HUES64 (cell line): ENCODE results near the gene SPSB1.

ENCODE experiments used
- H3K27ac ChIP-seq: 2 replicates; pipeline ENCODE4 v1.7.0; 2013; ENCODE audit warnings: low read depth, low read length, inconsistent platforms
- H3K27me3 ChIP-seq: 2 replicates; pipeline ENCODE4 v1.6.1; 2013; ENCODE audit warnings: mild to moderate bottlenecking, low read length; ENCODE audit not compliant: insufficient read depth
- H3K36me3 ChIP-seq: 2 replicates; pipeline ENCODE4 v1.6.1; 2013; ENCODE audit warnings: mild to moderate bottlenecking, low read length; ENCODE audit not compliant: insufficient read depth
- H3K4me1 ChIP-seq: 2 replicates; pipeline ENCODE4 v1.6.1; 2013; ENCODE audit warnings: mild to moderate bottlenecking, low read length, moderate library complexity; ENCODE audit not compliant: insufficient read depth
- H3K4me3 ChIP-seq: 2 replicates; pipeline ENCODE4 v1.5.1; 2013; ENCODE audit warnings: mild to moderate bottlenecking, low read length, moderate library complexity
- H3K9ac ChIP-seq: 2 replicates; pipeline ENCODE4 v1.6.1; 2013; ENCODE audit warnings: mild to moderate bottlenecking, low read depth, low read length
- H3K9me3 ChIP-seq: 2 replicates; pipeline ENCODE4 v1.6.1; 2013; ENCODE audit warnings: low read depth, low read length; ENCODE audit not compliant: insufficient read depth
- WGBS: fragments of 150-250, 120-280 bp; methylation state at CpG from one replicate; pipeline ENCODE4 v1.1.7; 2013; ENCODE audit warnings: missing lambda C conversion rate; 5-methylcytosine and 5-hydroxymethylcytosine counted together

Gene SPSB1

GRCh38 chr1:9281908-9282695, 10.6 kb upstream of the SPSB1 start:
- Histone ChIP-seq H3K4me1 (peaks cover 15% of the 10 kb centered on the region; the same call in 1 of the 2 replicates), H3K9me3 (peaks cover 7% of the 10 kb centered on the region; the same call in 1 of the 2 replicates), H3K27ac (no peak overlapping the region), H3K9ac (no peak overlapping the region), H3K4me3 (no peak overlapping the region), H3K27me3 (no peaks in the 10 kb centered on the region), H3K36me3 (no peaks in the 10 kb centered on the region)
- 80% methylated on average over 12 of the region's 12 CpGs for WGBS

GRCh38 chr1:9282696-9282955, 10.1 kb upstream of the SPSB1 start:
- WGBS, result 84% methylated on average over 4 of the region's 4 CpGs
- Histone ChIP-seq H3K27ac (no peak overlapping the region), H3K9ac (no peak overlapping the region), H3K27me3 (no peaks in the 10 kb centered on the region), H3K4me3 (no peak overlapping the region), H3K36me3 (no peaks in the 10 kb centered on the region), H3K4me1 (peaks cover 15% of the 10 kb centered on the region; the same call in 1 of the 2 replicates), H3K9me3 (peaks cover 7% of the 10 kb centered on the region; the same call in 1 of the 2 replicates)

- Histone ChIP-seq H3K4me3 (no peak overlapping the region), H3K4me1 (peaks cover 14% of the 10 kb centered on the region; the same call in 1 of the 2 replicates), H3K27ac (no peak overlapping the region), H3K9ac (no peak overlapping the region), H3K27me3 (no peaks in the 10 kb centered on the region), H3K36me3 (no peaks in the 10 kb centered on the region), H3K9me3 (peaks cover 17% of the 10 kb centered on the region; the same call in 1 of the 2 replicates)
- WGBS, result 97% methylated on average over 2 of the region's 2 CpGs
Observed at GRCh38 chr1:9284061-9284460, 8.6 kb upstream of the SPSB1 start.

- peaks cover under 1% of the 10 kb centered on the region; the same call in 1 of the 2 replicates for H3K27me3 ChIP-seq
- H3K4me1 ChIP-seq, result no peaks in the 10 kb centered on the region
- no peak overlapping the region for H3K9ac ChIP-seq
- H3K27ac ChIP-seq, result no peak overlapping the region
- H3K36me3 ChIP-seq, result no peaks in the 10 kb centered on the region
- H3K4me3 ChIP-seq, result no peak overlapping the region
- WGBS, result 85% methylated on average over 6 of the region's 6 CpGs
- peaks cover 17% of the 10 kb centered on the region; the same call in 1 of the 2 replicates for H3K9me3 ChIP-seq
Observed at GRCh38 chr1:9286556-9286955, 6.1 kb upstream of the SPSB1 start.

- H3K4me1 ChIP-seq, result no peaks in the 10 kb centered on the region
- H3K4me3 ChIP-seq, result no peak overlapping the region
- H3K27ac ChIP-seq, result no peak overlapping the region
- H3K27me3 ChIP-seq, result peaks cover 14% of the 10 kb centered on the region
- H3K9me3 ChIP-seq, result peaks cover 17% of the 10 kb centered on the region; the same call in 1 of the 2 replicates
- H3K36me3 ChIP-seq, result no peaks in the 10 kb centered on the region
- H3K9ac ChIP-seq, result no peak overlapping the region
- WGBS, result 43% methylated on average over 6 of the region's 6 CpGs
Observed at GRCh38 chr1:9289090-9289534, 3.6 kb upstream of the SPSB1 start.

- no peak overlapping the region for H3K27ac ChIP-seq
- no peaks in the 10 kb centered on the region for H3K36me3 ChIP-seq
- H3K4me3 ChIP-seq, result no peak overlapping the region
- H3K27me3 ChIP-seq, result peaks cover 22% of the 10 kb centered on the region
- WGBS, result 77% methylated on average over 3 of the region's 5 CpGs
- H3K4me1 ChIP-seq, result no peaks in the 10 kb centered on the region
- H3K9me3 ChIP-seq, result peaks cover 10% of the 10 kb centered on the region; the same call in 1 of the 2 replicates
- H3K9ac ChIP-seq, result no peak overlapping the region
Observed at GRCh38 chr1:9289711-9290485, 2.8 kb upstream of the SPSB1 start.

GRCh38 chr1:9291914-9292360, 757 bp upstream of the SPSB1 start:
- Histone ChIP-seq H3K36me3 (no peaks in the 10 kb centered on the region), H3K9ac (no peak overlapping the region), H3K4me1 (no peaks in the 10 kb centered on the region), H3K27ac (no peak overlapping the region), H3K9me3 (peaks cover 10% of the 10 kb centered on the region; the same call in 1 of the 2 replicates), H3K4me3 (peak overlapping the region; percentile 51), H3K27me3 (peaks cover 22% of the 10 kb centered on the region)
- WGBS, result 31% methylated on average over 13 of the region's 13 CpGs

- Histone ChIP-seq H3K36me3 (no peaks in the 10 kb centered on the region), H3K9me3 (peaks cover 7% of the 10 kb centered on the region; the same call in 1 of the 2 replicates), H3K27ac (no peak overlapping the region), H3K4me3 (peak overlapping the region; percentile 51), H3K27me3 (peaks cover 22% of the 10 kb centered on the region), H3K9ac (no peak overlapping the region), H3K4me1 (no peaks in the 10 kb centered on the region)
- under 1% methylated on average over 43 of the region's 43 CpGs for WGBS
Observed at GRCh38 chr1:9293241-9293532, 493 bp downstream of the SPSB1 start.

- WGBS, result 12% methylated on average over 41 of the region's 41 CpGs
- Histone ChIP-seq H3K36me3 (no peaks in the 10 kb centered on the region), H3K27ac (no peak overlapping the region), H3K4me3 (peak overlapping the region; percentile 51), H3K9ac (no peak overlapping the region), H3K27me3 (peaks cover 22% of the 10 kb centered on the region), H3K9me3 (peaks cover 1% of the 10 kb centered on the region; the same call in 1 of the 2 replicates), H3K4me1 (no peaks in the 10 kb centered on the region)
Observed at GRCh38 chr1:9293533-9294404, 1.1 kb downstream of the SPSB1 start.

GRCh38 chr1:9294405-9294773, 1.7 kb downstream of the SPSB1 start:
- Histone ChIP-seq H3K4me3 (peak overlapping the region; percentile 51; the same call in 1 of the 2 replicates), H3K9ac (no peak overlapping the region), H3K27ac (no peak overlapping the region), H3K9me3 (no peaks in the 10 kb centered on the region), H3K36me3 (no peaks in the 10 kb centered on the region), H3K27me3 (peaks cover 22% of the 10 kb centered on the region), H3K4me1 (no peaks in the 10 kb centered on the region)
- whole genome bisulfite sequencing, result 84% methylated on average over 5 of the region's 6 CpGs
